Glutamatergic neuron (in vitro differentiated cells): Measurements from ENCODE around the gene MS4A4A. TPM values are rescaled to one million over a fixed set of nuclear protein-coding genes. Genes with fewer than 3 reads are reported as not detected.

Experiments
- DNase-seq: peaks from one replicate; pipeline ENCODE4 v3.0.0; 2022
- H3K27ac Mint-ChIP-seq: one replicate; pipeline ENCODE4 v1.8.0; 2020; ENCODE audit warnings: mild to moderate bottlenecking, mixed read lengths, inconsistent platforms; ENCODE audit not compliant: unreplicated experiment
- H3K27me3 Mint-ChIP-seq: one replicate; pipeline ENCODE4 v1.8.0; 2020; ENCODE audit warnings: mild to moderate bottlenecking, moderate library complexity, mixed read lengths, inconsistent platforms; ENCODE audit not compliant: unreplicated experiment
- H3K36me3 Mint-ChIP-seq: one replicate; pipeline ENCODE4 v1.8.0; 2020; ENCODE audit warnings: mild to moderate bottlenecking, mixed read lengths, inconsistent platforms; ENCODE audit not compliant: unreplicated experiment
- H3K4me1 Mint-ChIP-seq: one replicate; pipeline ENCODE4 v1.8.0; 2020; ENCODE audit warnings: mild to moderate bottlenecking, low read depth, mixed read lengths, inconsistent platforms; ENCODE audit not compliant: unreplicated experiment
- H3K4me3 Mint-ChIP-seq: one replicate; pipeline ENCODE4 v1.8.0; 2020; ENCODE audit warnings: mild to moderate bottlenecking, mixed read lengths, inconsistent platforms; ENCODE audit not compliant: unreplicated experiment
- H3K9me3 Mint-ChIP-seq: one replicate; pipeline ENCODE4 v1.8.0; 2020; ENCODE audit warnings: mild to moderate bottlenecking, moderate library complexity, mixed read lengths, inconsistent platforms; ENCODE audit not compliant: unreplicated experiment
- CTCF ChIP-seq: fragments of 200-600 bp; sonication (generic); IDR thresholded peaks from one replicate; pipeline ENCODE4 v1.5.0; 2021; ENCODE audit not compliant: partially characterized antibody, unreplicated experiment
- long read RNA-seq: library from polyadenylated mRNA; unstranded; transcript quantifications from one replicate; pipeline ENCODE4 v2.0.0, GENCODE V29; 2020; ENCODE audit not compliant: unreplicated experiment
- total RNA-seq: library from RNA; stranded (reverse); fragmentation: NEBNext Ultra II Directional; extraction: Animal tissue kit (Norgen Biotek cat#: 25700); gene quantifications from one replicate; pipeline ENCODE4 v1.2.1, GENCODE V29; 2021; ENCODE audit not compliant: unreplicated experiment

MS4A4A gene
- not detected for total RNA-seq
- long read RNA-seq: 0 reads

GRCh38 chr11:60280412-60280811 is at the start of gene MS4A4A:
MS4A4A (plus strand) TSS chr11:60280666; CDS start chr11:60280676, 10 bp downstream.
- no peak for DNase-seq
- no peaks in the 10 kb centered on the region for H3K4me1 Mint-ChIP-seq
- no peak for TF ChIP-seq CTCF
- no peaks in the 10 kb centered on the region for H3K36me3 Mint-ChIP-seq
- H3K27ac Mint-ChIP-seq: no peak within 1 kb of the TSS
- H3K4me3 Mint-ChIP-seq: no peak within 1 kb of the TSS
- H3K9me3 Mint-ChIP-seq: peaks cover 4% of the 10 kb centered on the region
- no peaks in the 10 kb centered on the region for H3K27me3 Mint-ChIP-seq

- H3K36me3 Mint-ChIP-seq: no peaks in the 10 kb centered on the region
- no peaks in the 10 kb centered on the region for H3K4me1 Mint-ChIP-seq
- no peak for TF ChIP-seq CTCF
- H3K27ac Mint-ChIP-seq: no peak overlapping the region
- no peak overlapping the region for H3K4me3 Mint-ChIP-seq
- peaks cover 2% of the 10 kb centered on the region for H3K9me3 Mint-ChIP-seq
- DNase-seq: no peak
- peaks cover 4% of the 10 kb centered on the region for H3K27me3 Mint-ChIP-seq
Observed at GRCh38 chr11:60230681-60231080, 49.8 kb upstream of the MS4A4A start.

- H3K4me1 Mint-ChIP-seq: no peaks in the 10 kb centered on the region
- DNase-seq: no peak
- H3K27ac Mint-ChIP-seq: no peak overlapping the region
- peaks cover 2% of the 10 kb centered on the region for H3K9me3 Mint-ChIP-seq
- H3K27me3 Mint-ChIP-seq: peaks cover 4% of the 10 kb centered on the region
- TF ChIP-seq CTCF: no peak
- H3K36me3 Mint-ChIP-seq: no peaks in the 10 kb centered on the region
- no peak overlapping the region for H3K4me3 Mint-ChIP-seq
Observed at GRCh38 chr11:60235321-60235720, 45.1 kb upstream of the MS4A4A start.

- no peak overlapping the region for H3K27ac Mint-ChIP-seq
Observed at GRCh38 chr11:60240662-60241061, 39.8 kb upstream of the MS4A4A start.

GRCh38 chr11:60241786-60242185 is 38.7 kb upstream of the MS4A4A start:
- H3K9me3 Mint-ChIP-seq: no peaks in the 10 kb centered on the region
- H3K4me3 Mint-ChIP-seq: no peak overlapping the region
- H3K27me3 Mint-ChIP-seq: no peaks in the 10 kb centered on the region
- H3K36me3 Mint-ChIP-seq: no peaks in the 10 kb centered on the region
- no peak for TF ChIP-seq CTCF
- no peaks in the 10 kb centered on the region for H3K4me1 Mint-ChIP-seq
- no peak overlapping the region for H3K27ac Mint-ChIP-seq
- DNase-seq: no peak

More at GRCh38 chr11:60240662-60241061, 39.8 kb upstream of the MS4A4A start:
- H3K9me3 Mint-ChIP-seq: no peaks in the 10 kb centered on the region
- no peak for TF ChIP-seq CTCF
- H3K4me1 Mint-ChIP-seq: no peaks in the 10 kb centered on the region
- no peak for DNase-seq
- no peaks in the 10 kb centered on the region for H3K27me3 Mint-ChIP-seq
- no peaks in the 10 kb centered on the region for H3K36me3 Mint-ChIP-seq
- H3K4me3 Mint-ChIP-seq: no peak overlapping the region
